K562 (cell line): ENCODE measurements around the gene YARS1. TPM values are rescaled to one million over a fixed set of nuclear protein-coding genes. Genes with fewer than 3 reads are reported as not detected.
A peak's percentile ranks its signal among the peaks of the same experiment; 100 is the strongest.

ENCODE experiments used
- COPS2 ChIP-seq: fragments of 450-650 bp; conservative IDR thresholded peaks from 2 replicates; pipeline ENCODE4 v1.6.1; 2016; ENCODE audit warnings: mild to moderate bottlenecking, moderate library complexity
- DPF2 ChIP-seq: fragments of 450-650 bp; IDR thresholded peaks from 2 replicates; pipeline ENCODE4 v1.6.1; 2016
- HDAC8 ChIP-seq: fragments of 450-650 bp; IDR thresholded peaks from 2 replicates; pipeline ENCODE4 v1.6.1; 2016; ENCODE audit warnings: mild to moderate bottlenecking, missing genetic modification characterization, moderate library complexity, missing compliant biosample characterization
- MBD2 ChIP-seq: sonication (generic); IDR thresholded peaks from 2 replicates; pipeline ENCODE4 v1.6.1; 2016; ENCODE audit warnings: low read depth, borderline replicate concordance
- MTA2 ChIP-seq: fragments of 450-650 bp; IDR thresholded peaks from 2 replicates; pipeline ENCODE4 v1.6.1; 2016; ENCODE audit warnings: low read depth
- MYC ChIP-seq, 2 experiments: fragments of 250-450 bp in 1 of 2; sonication (Bioruptor Pico) in 1 of 2; IDR thresholded peaks; 2 replicates each; pipeline versions ENCODE4 v1.5.1 to v1.6.1; 2012 to 2021; ENCODE audit warnings: low read depth in 2 of 2, borderline replicate concordance in 1 of 2, improper control_type of control experiment in 1 of 2, low read length in 1 of 2, mild to moderate bottlenecking in 1 of 2, moderate library complexity in 1 of 2
- NCOA4 ChIP-seq: fragments of 450-650 bp; IDR thresholded peaks from 2 replicates; pipeline ENCODE4 v1.6.1; 2018; ENCODE audit warnings: mild to moderate bottlenecking; ENCODE audit not compliant: partially characterized antibody
- SMARCA4 ChIP-seq: fragments of 450-650 bp; IDR thresholded peaks from 2 replicates; pipeline ENCODE4 v1.6.1; 2016
- SMARCE1 ChIP-seq: fragments of 450-650 bp; IDR thresholded peaks from 2 replicates; pipeline ENCODE4 v1.7.1; 2016; ENCODE audit warnings: mild to moderate bottlenecking
- SOX6 ChIP-seq: fragments of 450-650 bp; IDR thresholded peaks from 2 replicates; pipeline ENCODE4 v1.6.1; 2014; ENCODE audit warnings: mild to moderate bottlenecking
- TAF1 ChIP-seq: IDR thresholded peaks from 2 replicates; pipeline ENCODE4 v1.6.1; 2011; ENCODE audit warnings: mild to moderate bottlenecking, low read length, moderate library complexity; ENCODE audit not compliant: insufficient read depth, control insufficient read depth, severe bottlenecking; ENCODE audit errors: extremely low read depth
- ZBTB1 ChIP-seq: sonication (generic); formaldehyde crosslinking; IDR thresholded peaks from 2 replicates; pipeline ENCODE4 v1.8.1; 2023; ENCODE audit warnings: missing genetic modification reagents, low read depth, mild to moderate bottlenecking, borderline replicate concordance
- ZNF174 ChIP-seq: fragments of 250-450 bp; sonication (Bioruptor Pico); IDR thresholded peaks from 2 replicates; pipeline ENCODE4 v1.4.0; 2020; ENCODE audit warnings: mild to moderate bottlenecking
- ZNF57 ChIP-seq: fragments of 450-650 bp; formaldehyde crosslinking; IDR thresholded peaks from 2 replicates; pipeline ENCODE4 v1.4.0; 2020; ENCODE audit warnings: mild to moderate bottlenecking, moderate library complexity
- polyA plus RNA-seq, 8 experiments: library from polyadenylated mRNA; depleted of rRNA in 4 of 8; stranded (reverse) in 5 of 8; unstranded in 3 of 8; fragments of >200 nt; fragmentation: Nextera tagmentation in 2 of 8; fragmentation: Illumina TruSeq in 1 of 8; extraction: Ambion mirVana in 2 of 8; extraction: Trizol in 1 of 8; gene quantifications; 2 replicates each; pipeline versions ENCODE4 v1.2.1 to v1.2.3, GENCODE V29; 2011 to 2014; ENCODE audit warnings: inconsistent platforms in 1 of 8, missing spikeins in 1 of 8
- total RNA-seq, 7 experiments: library from RNA; depleted of rRNA in 6 of 7; stranded (reverse); fragments of >200 nt in 6 of 7; fragmentation: Illumina TruSeq in 2 of 7; extraction: Trizol in 2 of 7; gene quantifications; 2 replicates each; pipeline versions ENCODE4 v1.2.1 to v1.2.3, GENCODE V29; 2011 to 2021; ENCODE audit warnings: low replicate concordance in 1 of 7
- TF ChIP-seq, protein P1 (sequence below): sonication (generic); formaldehyde crosslinking; IDR thresholded peaks from 2 replicates; pipeline ENCODE4 v1.8.1; 2023; ENCODE audit warnings: mild to moderate bottlenecking, missing genetic modification reagents
- TF ChIP-seq, protein P2 (sequence below): fragments of 250-450 bp; sonication (Bioruptor Pico); IDR thresholded peaks from 2 replicates; pipeline ENCODE4 v1.8.0; 2021; ENCODE audit warnings: mild to moderate bottlenecking, moderate library complexity
- TF ChIP-seq, protein P3 (sequence below): fragments of 450-650 bp; IDR thresholded peaks from 2 replicates; pipeline ENCODE4 v1.7.0; 2016; ENCODE audit warnings: borderline replicate concordance
- TF ChIP-seq, protein P4 (sequence below): sonication (generic); formaldehyde crosslinking; IDR thresholded peaks from 2 replicates; pipeline ENCODE4 v1.9.0; 2022; ENCODE audit warnings: mild to moderate bottlenecking, missing genetic modification reagents
- TF ChIP-seq, protein P5 (sequence below): fragments of 450-650 bp; IDR thresholded peaks from 2 replicates; pipeline ENCODE4 v1.6.1; 2014; ENCODE audit warnings: low read depth, mild to moderate bottlenecking, moderate library complexity, borderline replicate concordance

YARS1 gene
- total and polyA plus RNA-seq, 9 of the 15 experiments (the other 6 are each of a cell fraction or from before 2014, with no cell fraction given) = 66.2 to 336 (median 201) TPM

DNA sequence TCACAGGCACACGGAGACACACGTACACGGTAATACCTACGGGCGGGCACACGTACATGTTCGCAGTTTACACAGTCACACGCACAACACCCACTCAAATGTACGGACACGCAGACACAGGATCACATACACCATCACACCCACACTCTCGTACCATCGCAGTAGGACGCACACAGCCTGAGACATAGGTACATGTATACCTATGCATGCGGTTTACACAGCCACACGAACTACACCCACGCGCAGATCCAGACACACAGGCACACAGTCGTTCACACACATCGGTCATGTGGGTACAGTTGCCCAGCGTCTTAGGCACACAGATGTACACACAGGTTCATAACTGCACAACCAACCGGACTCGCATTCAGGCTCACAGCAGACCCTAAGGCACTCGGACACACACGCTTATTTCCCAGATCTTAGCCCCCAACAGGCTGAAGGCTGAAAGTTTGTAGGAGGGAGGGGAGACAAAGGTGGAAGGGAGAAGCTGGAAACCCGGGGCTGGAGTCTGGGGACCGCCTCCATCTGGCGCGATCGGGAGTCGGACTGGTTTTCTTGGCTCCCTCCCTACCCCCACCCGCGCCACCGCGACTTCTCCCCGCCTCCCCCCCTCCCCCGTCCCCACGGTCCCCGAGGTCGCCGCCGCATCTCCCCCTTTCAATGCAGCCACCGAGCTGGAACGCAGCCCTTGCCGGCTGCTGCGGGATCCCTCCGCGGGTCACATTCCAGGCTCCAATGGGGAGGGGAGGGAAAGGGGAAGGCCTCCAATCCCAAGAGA is 62.7 kb downstream of the YARS1 start (continued):
- TF ChIP-seq, protein P1, sequence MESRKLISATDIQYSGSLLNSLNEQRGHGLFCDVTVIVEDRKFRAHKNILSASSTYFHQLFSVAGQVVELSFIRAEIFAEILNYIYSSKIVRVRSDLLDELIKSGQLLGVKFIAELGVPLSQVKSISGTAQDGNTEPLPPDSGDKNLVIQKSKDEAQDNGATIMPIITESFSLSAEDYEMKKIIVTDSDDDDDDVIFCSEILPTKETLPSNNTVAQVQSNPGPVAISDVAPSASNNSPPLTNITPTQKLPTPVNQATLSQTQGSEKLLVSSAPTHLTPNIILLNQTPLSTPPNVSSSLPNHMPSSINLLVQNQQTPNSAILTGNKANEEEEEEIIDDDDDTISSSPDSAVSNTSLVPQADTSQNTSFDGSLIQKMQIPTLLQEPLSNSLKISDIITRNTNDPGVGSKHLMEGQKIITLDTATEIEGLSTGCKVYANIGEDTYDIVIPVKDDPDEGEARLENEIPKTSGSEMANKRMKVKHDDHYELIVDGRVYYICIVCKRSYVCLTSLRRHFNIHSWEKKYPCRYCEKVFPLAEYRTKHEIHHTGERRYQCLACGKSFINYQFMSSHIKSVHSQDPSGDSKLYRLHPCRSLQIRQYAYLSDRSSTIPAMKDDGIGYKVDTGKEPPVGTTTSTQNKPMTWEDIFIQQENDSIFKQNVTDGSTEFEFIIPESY (CRISPR knock-in tag) = 0 out of 2 replicates have a peak, but pooled peaks have one; percentile 19
- no peak for TF ChIP-seq NCOA4
- TF ChIP-seq, protein P2, sequence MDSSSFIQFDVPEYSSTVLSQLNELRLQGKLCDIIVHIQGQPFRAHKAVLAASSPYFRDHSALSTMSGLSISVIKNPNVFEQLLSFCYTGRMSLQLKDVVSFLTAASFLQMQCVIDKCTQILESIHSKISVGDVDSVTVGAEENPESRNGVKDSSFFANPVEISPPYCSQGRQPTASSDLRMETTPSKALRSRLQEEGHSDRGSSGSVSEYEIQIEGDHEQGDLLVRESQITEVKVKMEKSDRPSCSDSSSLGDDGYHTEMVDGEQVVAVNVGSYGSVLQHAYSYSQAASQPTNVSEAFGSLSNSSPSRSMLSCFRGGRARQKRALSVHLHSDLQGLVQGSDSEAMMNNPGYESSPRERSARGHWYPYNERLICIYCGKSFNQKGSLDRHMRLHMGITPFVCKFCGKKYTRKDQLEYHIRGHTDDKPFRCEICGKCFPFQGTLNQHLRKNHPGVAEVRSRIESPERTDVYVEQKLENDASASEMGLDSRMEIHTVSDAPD (CRISPR knock-in tag) = no peak
- TF ChIP-seq ZNF174 = no peak
- TF ChIP-seq MBD2 = no peak
- no peak for TF ChIP-seq TAF1
- TF ChIP-seq, protein P3, sequence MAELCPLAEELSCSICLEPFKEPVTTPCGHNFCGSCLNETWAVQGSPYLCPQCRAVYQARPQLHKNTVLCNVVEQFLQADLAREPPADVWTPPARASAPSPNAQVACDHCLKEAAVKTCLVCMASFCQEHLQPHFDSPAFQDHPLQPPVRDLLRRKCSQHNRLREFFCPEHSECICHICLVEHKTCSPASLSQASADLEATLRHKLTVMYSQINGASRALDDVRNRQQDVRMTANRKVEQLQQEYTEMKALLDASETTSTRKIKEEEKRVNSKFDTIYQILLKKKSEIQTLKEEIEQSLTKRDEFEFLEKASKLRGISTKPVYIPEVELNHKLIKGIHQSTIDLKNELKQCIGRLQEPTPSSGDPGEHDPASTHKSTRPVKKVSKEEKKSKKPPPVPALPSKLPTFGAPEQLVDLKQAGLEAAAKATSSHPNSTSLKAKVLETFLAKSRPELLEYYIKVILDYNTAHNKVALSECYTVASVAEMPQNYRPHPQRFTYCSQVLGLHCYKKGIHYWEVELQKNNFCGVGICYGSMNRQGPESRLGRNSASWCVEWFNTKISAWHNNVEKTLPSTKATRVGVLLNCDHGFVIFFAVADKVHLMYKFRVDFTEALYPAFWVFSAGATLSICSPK = peak; percentile 92
- TF ChIP-seq SOX6 = no peak
- 0 out of 2 replicates have a peak, but pooled peaks have one; percentile 9 for TF ChIP-seq MYC (IDR thresholded peaks at IDR 0.05; ENCODE audit: low read depth, low read length)
- no peak for TF ChIP-seq MYC (CRISPR knock-in tag; IDR thresholded peaks at IDR 0.05; ENCODE audit: borderline replicate concordance, low read depth)
- peak; percentile 21; the same call in 1 of the 2 replicates for TF ChIP-seq SMARCA4
- no peak for TF ChIP-seq COPS2
- TF ChIP-seq ZNF57 (CRISPR knock-in tag) = no peak
- TF ChIP-seq, protein P4, sequence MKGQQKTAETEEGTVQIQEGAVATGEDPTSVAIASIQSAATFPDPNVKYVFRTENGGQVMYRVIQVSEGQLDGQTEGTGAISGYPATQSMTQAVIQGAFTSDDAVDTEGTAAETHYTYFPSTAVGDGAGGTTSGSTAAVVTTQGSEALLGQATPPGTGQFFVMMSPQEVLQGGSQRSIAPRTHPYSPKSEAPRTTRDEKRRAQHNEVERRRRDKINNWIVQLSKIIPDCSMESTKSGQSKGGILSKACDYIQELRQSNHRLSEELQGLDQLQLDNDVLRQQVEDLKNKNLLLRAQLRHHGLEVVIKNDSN (CRISPR knock-in tag) = peak; percentile 61
- peak; percentile 70 for TF ChIP-seq DPF2
- TF ChIP-seq HDAC8 = no peak
- TF ChIP-seq SMARCE1 = peak; percentile 60; the same call in 1 of the 2 replicates
- peak; percentile 5; the same call in 1 of the 2 replicates for TF ChIP-seq MTA2
- peak; percentile 49; the same call in 1 of the 2 replicates for TF ChIP-seq ZBTB1 (CRISPR knock-in tag)
- TF ChIP-seq, protein P5, sequence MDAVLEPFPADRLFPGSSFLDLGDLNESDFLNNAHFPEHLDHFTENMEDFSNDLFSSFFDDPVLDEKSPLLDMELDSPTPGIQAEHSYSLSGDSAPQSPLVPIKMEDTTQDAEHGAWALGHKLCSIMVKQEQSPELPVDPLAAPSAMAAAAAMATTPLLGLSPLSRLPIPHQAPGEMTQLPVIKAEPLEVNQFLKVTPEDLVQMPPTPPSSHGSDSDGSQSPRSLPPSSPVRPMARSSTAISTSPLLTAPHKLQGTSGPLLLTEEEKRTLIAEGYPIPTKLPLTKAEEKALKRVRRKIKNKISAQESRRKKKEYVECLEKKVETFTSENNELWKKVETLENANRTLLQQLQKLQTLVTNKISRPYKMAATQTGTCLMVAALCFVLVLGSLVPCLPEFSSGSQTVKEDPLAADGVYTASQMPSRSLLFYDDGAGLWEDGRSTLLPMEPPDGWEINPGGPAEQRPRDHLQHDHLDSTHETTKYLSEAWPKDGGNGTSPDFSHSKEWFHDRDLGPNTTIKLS = peak; percentile 23; the same call in 1 of the 2 replicates
